GM20000 (cell line): Measurements from ENCODE around the gene HDDC3.

Source experiments
- DNase-seq: peaks from one replicate; pipeline ENCODE4 v3.0.0; 2012; ENCODE audit warnings: low spot score
- TF ChIP-seq, protein P1 (sequence below): IDR thresholded peaks from 2 replicates; pipeline ENCODE4 v1.5.1; 2012; ENCODE audit warnings: mild to moderate bottlenecking, control low read depth; ENCODE audit errors: extremely low read depth, missing control alignments

The HDDC3 gene

DNA sequence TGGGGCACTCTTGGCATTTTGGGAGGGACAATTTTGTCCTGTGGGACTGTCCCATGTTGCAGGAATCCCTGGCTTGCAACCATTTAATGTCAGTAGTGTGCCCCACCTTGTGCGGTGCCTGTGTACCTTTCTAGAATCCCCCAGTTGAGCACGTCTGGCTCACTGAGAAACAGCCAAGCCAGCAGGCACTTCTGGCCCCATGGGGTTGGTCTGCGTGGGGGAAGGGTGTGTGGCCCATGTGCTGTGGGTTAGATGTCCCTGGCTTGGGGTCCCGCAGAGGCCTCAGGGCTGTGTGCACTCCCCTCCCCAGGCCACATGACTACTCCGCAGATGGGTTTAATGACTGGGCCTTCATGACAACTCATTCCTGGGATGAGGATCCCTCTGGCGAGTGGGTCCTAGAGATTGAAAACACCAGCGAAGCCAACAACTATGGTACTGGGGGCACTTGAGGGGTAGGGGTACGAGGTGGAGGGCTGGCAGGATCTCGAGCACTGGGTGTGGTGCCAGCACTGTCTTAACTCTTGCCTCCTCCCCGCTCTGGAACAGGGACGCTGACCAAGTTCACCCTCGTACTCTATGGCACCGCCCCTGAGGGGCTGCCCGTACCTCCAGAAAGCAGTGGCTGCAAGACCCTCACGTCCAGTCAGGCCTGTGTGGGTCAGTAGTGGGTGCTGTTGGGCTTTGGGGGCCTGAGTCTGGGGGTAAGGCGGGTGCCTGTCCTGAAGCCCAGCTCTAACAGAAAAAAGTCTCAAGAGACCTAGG is 51.8 kb downstream of the HDDC3 start:
- TF ChIP-seq, protein P1, sequence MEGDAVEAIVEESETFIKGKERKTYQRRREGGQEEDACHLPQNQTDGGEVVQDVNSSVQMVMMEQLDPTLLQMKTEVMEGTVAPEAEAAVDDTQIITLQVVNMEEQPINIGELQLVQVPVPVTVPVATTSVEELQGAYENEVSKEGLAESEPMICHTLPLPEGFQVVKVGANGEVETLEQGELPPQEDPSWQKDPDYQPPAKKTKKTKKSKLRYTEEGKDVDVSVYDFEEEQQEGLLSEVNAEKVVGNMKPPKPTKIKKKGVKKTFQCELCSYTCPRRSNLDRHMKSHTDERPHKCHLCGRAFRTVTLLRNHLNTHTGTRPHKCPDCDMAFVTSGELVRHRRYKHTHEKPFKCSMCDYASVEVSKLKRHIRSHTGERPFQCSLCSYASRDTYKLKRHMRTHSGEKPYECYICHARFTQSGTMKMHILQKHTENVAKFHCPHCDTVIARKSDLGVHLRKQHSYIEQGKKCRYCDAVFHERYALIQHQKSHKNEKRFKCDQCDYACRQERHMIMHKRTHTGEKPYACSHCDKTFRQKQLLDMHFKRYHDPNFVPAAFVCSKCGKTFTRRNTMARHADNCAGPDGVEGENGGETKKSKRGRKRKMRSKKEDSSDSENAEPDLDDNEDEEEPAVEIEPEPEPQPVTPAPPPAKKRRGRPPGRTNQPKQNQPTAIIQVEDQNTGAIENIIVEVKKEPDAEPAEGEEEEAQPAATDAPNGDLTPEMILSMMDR = no peak
- no peak for DNase-seq
